ENCODE data around the gene MLN. TPM values are rescaled to one million over a fixed set of nuclear protein-coding genes. Genes with fewer than 3 reads are reported as not detected.
A peak's percentile ranks its signal among the peaks of the same experiment; 100 is the strongest.

Gene MLN
- total and polyA plus RNA-seq, 2 of the 4 experiments (the other 2 are of a cell fraction): not detected

GRCh38 chr6:33770124-33770832 is 33.5 kb downstream of the MLN start:
- Histone ChIP-seq H4K5ac (ENCODE audit: low read depth, low read length) (peak overlapping the region; percentile 87), H3K23ac (ENCODE audit: low read depth, low read length) (peak overlapping the region; percentile 97), H4K8ac (ENCODE audit: low read depth in 2 of 2, low read length in 2 of 2) (peak overlapping the region; percentile 45 to 99), H3K14ac (replicated peaks; ENCODE audit: low read depth, low read length) (peak overlapping the region; percentile 97), H3K9me3 (ENCODE audit: control insufficient read depth, insufficient read depth, low read length) (no peaks in the 10 kb centered on the region), H3K9ac (ENCODE audit: low read depth, low read length) (peak overlapping the region; percentile 54), H2BK120ac (ENCODE audit: low read depth, low read length) (peak overlapping the region; percentile 98), H4K20me1 (ENCODE audit: insufficient read depth, low read length) (0 out of 2 replicates have a peak, but pooled peaks cover 4% of the 10 kb centered on the region), H3K9me1 (ENCODE audit: insufficient read depth, low read length) (peaks cover 30% of the 10 kb centered on the region), H3K4me3 (ENCODE audit: insufficient read depth, low read depth, low read length) (no peak overlapping the region), H3K18ac (ENCODE audit: low read depth, low read length) (peak overlapping the region; percentile 88), H2AK9ac (replicated peaks; ENCODE audit: low read depth, low read length, poor library complexity) (peak overlapping the region; percentile 96), H3K27ac (ENCODE audit: insufficient read depth, low read length) (peak overlapping the region; percentile 98), H3K4me1 (ENCODE audit: control insufficient read depth, insufficient read depth, low read length) (peaks cover 49% of the 10 kb centered on the region), H3K36me3 (ENCODE audit: control insufficient read depth, insufficient read depth, low read length) (peaks cover 25% of the 10 kb centered on the region), H3K56ac (ENCODE audit: extremely low read depth, insufficient read depth, low read length) (peak overlapping the region; percentile 94), H4K91ac (ENCODE audit: insufficient read depth, low read depth, low read length) (peak overlapping the region; percentile 98), H2BK20ac (ENCODE audit: low read depth, low read length) (peak overlapping the region; percentile 94), H2AFZ (replicated peaks; ENCODE audit: low read length, poor library complexity) (peak overlapping the region; percentile 24), H3K27me3 (ENCODE audit: control insufficient read depth, insufficient read depth, low read length) (no peaks in the 10 kb centered on the region), H3K4ac (ENCODE audit: low read depth, low read length) (peak overlapping the region; percentile 100), H3K4me2 (ENCODE audit: low read depth, low read length) (peak overlapping the region; percentile 32; the same call in 1 of the 2 replicates), H2BK5ac (ENCODE audit: low read depth, low read length, poor library complexity, severe bottlenecking) (peak overlapping the region; percentile 98), H3K79me1 (ENCODE audit: low read depth in 1 of 2, low read length in 2 of 2) (peaks cover 0 to 30% of the 10 kb centered on the region in 2 experiments; a peak in 2 of 4 replicates), H2AK5ac (ENCODE audit: low read depth, low read length) (peak overlapping the region; percentile 99), H2BK15ac (ENCODE audit: low read depth, low read length) (peak overlapping the region; percentile 88)
- 50% methylated on average over 4 of the region's 14 CpGs; no CpG with 5 or more reads in 1 of the 2 experiments for WGBS, 2 experiments (ENCODE audit: extremely low coverage in 2 of 2, insufficient read length in 1 of 2)
- DNase-seq (no peak), ATAC-seq (ENCODE audit: low read depth) (no peak)
- CTCF ChIA-PET: interaction anchor here (0.8 to 2.7 kb wide), 11 partner anchors 8 to 284 kb away, joined by 3 to 17 read pairs (median 7); partner anchors contain the start of genes IP6K3 and UQCC2
- in situ Hi-C loops (cut with MboI; ENCODE audit: low sequenced_read_pairs): loop anchor here (5.0 kb wide), 1 partner anchor 262 kb away; no protein-coding TSS in a partner anchor
- dilution Hi-C loops (cut with HindIII; ENCODE audit: low sequenced_read_pairs, unreplicated experiment): no loop called here
- BruUV-seq (replicated peaks): no TSS peak
- POLR2A ChIA-PET (ENCODE audit: unreplicated experiment): interaction anchor here (0.6 to 1.2 kb wide), 2 partner anchors 11 to 108 kb away, joined by 3 read pairs; no protein-coding TSS in a partner anchor
- intact Hi-C loops (cut with micrococcal nuclease): loop anchor here (2.0 kb wide), 3 partner anchors 25 to 71 kb away; partner anchors contain the start of gene UQCC2
- TF ChIP-seq NFE2L2 (IDR thresholded peaks at IDR 0.05; ENCODE audit: low read depth, low read length) (no peak), MXI1 (IDR thresholded peaks at IDR 0.05; ENCODE audit: borderline replicate concordance, low read depth, low read length) (no peak), RFX5 (IDR thresholded peaks at IDR 0.05; ENCODE audit: low read depth, low read length) (no peak), ELK1 (IDR thresholded peaks at IDR 0.05; ENCODE audit: borderline replicate concordance, low read depth, low read length) (no peak), BHLHE40 (IDR thresholded peaks at IDR 0.05; ENCODE audit: low read depth, low read length) (no peak; the same call in 1 of the 2 replicates), MAZ (IDR thresholded peaks at IDR 0.05; ENCODE audit: borderline replicate concordance, low read depth, low read length) (no peak), CTCF (conservative IDR thresholded peaks at IDR 0.05; ENCODE audit: low read depth, low read length) (no peak), FOS (IDR thresholded peaks at IDR 0.05; ENCODE audit: low read depth, low read length) (no peak), RCOR1 (IDR thresholded peaks at IDR 0.05; ENCODE audit: insufficient replicate concordance, low read length) (no peak), CEBPB (IDR thresholded peaks at IDR 0.05; ENCODE audit: low read depth, low read length) (no peak), MAFK (IDR thresholded peaks at IDR 0.05; ENCODE audit: low read depth, low read length) (no peak), USF2 (IDR thresholded peaks at IDR 0.05; ENCODE audit: low read depth, low read length) (no peak), CHD1 (IDR thresholded peaks at IDR 0.05; ENCODE audit: low read depth, low read length) (no peak)
